Non-pigmented ciliary epithelial cell (primary cell): ENCODE measurements around the gene PRR9.

Source experiments
- DNase-seq: peaks from one replicate; pipeline ENCODE4 v3.0.0-alpha.2; 2010; ENCODE audit warnings: low read depth

Gene PRR9

GRCh38 chr1:153265457-153265856, 48.1 kb downstream of the PRR9 start:
- no peak for DNase-seq
